Measurements from ENCODE around the gene CTRB1. TPM values are rescaled to one million over a fixed set of nuclear protein-coding genes. Genes with fewer than 3 reads are reported as not detected.

CTRB1 gene
- total RNA-seq, 1 experiment from 2014 or later: 5.6 TPM

GRCh38 chr16:75181630-75182029 lies 37.2 kb upstream of the CTRB1 start:
- Histone ChIP-seq H3K9me3 (ENCODE audit: control insufficient read depth in 1 of 2, insufficient read depth in 1 of 2, low read depth in 1 of 2, low read length in 2 of 2) (peaks cover 0 to 10% of the 10 kb centered on the region in 2 experiments; a peak in 2 of 4 replicates), H3K27ac (ENCODE audit: low read depth, low read length) (no peak overlapping the region), H3K9me2 (ENCODE audit: insufficient read depth) (no peaks in the 10 kb centered on the region), H3K4me3 (replicated peaks in 1 of 2; ENCODE audit: low read depth in 1 of 2, low read length in 2 of 2) (no peak overlapping the region), H3K4me2 (ENCODE audit: low read length) (no peak overlapping the region), H3K79me2 (ENCODE audit: insufficient read depth, low read length) (no peaks in the 10 kb centered on the region), H2AFZ (ENCODE audit: low read depth, low read length, poor library complexity, severe bottlenecking) (no peak overlapping the region), H3K36me3 (ENCODE audit: control insufficient read depth in 1 of 2, insufficient read depth in 2 of 2, low read length in 2 of 2) (no peaks in the 10 kb centered on the region), H4K20me1 (ENCODE audit: insufficient read depth) (no peaks in the 10 kb centered on the region), H3K9ac (ENCODE audit: low read length) (no peak overlapping the region), H3K4me1 (ENCODE audit: control insufficient read depth in 1 of 2, insufficient read depth in 2 of 2, low read length in 2 of 2) (no peaks in the 10 kb centered on the region), H3K27me3 (ENCODE audit: insufficient read depth, low read length) (no peaks in the 10 kb centered on the region)
- POLR2A ChIA-PET: no interaction called here
- no TSS peak for BruUV-seq (replicated peaks)
- intact Hi-C loops (cut with micrococcal nuclease): no loop called here
- no peak for DNase-seq (ENCODE audit: low read depth, low spot score)
- no peak for TF ChIP-seq REST (IDR thresholded peaks at IDR 0.05; ENCODE audit: low read depth)
- TF ChIP-seq ELF1 (IDR thresholded peaks at IDR 0.05; ENCODE audit: borderline replicate concordance, low read depth): no peak
- no peak for TF ChIP-seq MAX (IDR thresholded peaks at IDR 0.05)
- no peak for TF ChIP-seq ZNF274 (IDR thresholded peaks at IDR 0.05; ENCODE audit: low read depth, low read length)
- TF ChIP-seq SIN3A (IDR thresholded peaks at IDR 0.05; ENCODE audit: low read depth): no peak
- no peak for TF ChIP-seq CEBPB (IDR thresholded peaks at IDR 0.05; ENCODE audit: low read depth)
- no peak for TF ChIP-seq RAD21 (IDR thresholded peaks at IDR 0.05; ENCODE audit: low read depth)
- TF ChIP-seq FOSL1 (IDR thresholded peaks at IDR 0.05; ENCODE audit: low read depth): no peak
- TF ChIP-seq EZH2 (IDR thresholded peaks at IDR 0.05): no peak
- TF ChIP-seq JUND (IDR thresholded peaks at IDR 0.05): no peak
- TF ChIP-seq TCF7L2 (IDR thresholded peaks at IDR 0.05; ENCODE audit: borderline replicate concordance, extremely low read depth, insufficient read depth, insufficient read length): no peak
- TF ChIP-seq YY1 (IDR thresholded peaks at IDR 0.05; ENCODE audit: extremely low read depth, insufficient replicate concordance, low read depth, low read length): no peak
- TF ChIP-seq EZH2phosphoT487 (IDR thresholded peaks at IDR 0.05; ENCODE audit: borderline replicate concordance): no peak
- TF ChIP-seq POLR2AphosphoS5 (IDR thresholded peaks at IDR 0.05; ENCODE audit: low read depth, low read length): no peak
- no peak for TF ChIP-seq SRF (IDR thresholded peaks at IDR 0.05; ENCODE audit: low read depth)
- no peak for TF ChIP-seq POLR2A (IDR thresholded peaks at IDR 0.05; ENCODE audit: borderline replicate concordance, extremely low read depth, insufficient read depth, insufficient read length)
- CTCF ChIA-PET: interaction anchor here (0.9 kb wide), 1 partner anchor 18 kb away, joined by 3 read pairs; no protein-coding TSS in a partner anchor
- RAD21 ChIA-PET (ENCODE audit: low non-redundant PET in 1 of 2, low total read pairs in 2 of 2, uncharacterized antibody in 2 of 2, unreplicated experiment in 2 of 2): no interaction called here
- no peak for ATAC-seq
